AG04450 (cell line): Measurements from ENCODE around the gene ADAMTS4. TPM values are rescaled to one million over a fixed set of nuclear protein-coding genes. Genes with fewer than 3 reads are reported as not detected.

ENCODE experiments used
- CTCF ChIA-PET: fragments of 300-600, 350-600 bp; formaldehyde crosslinking; extraction: SDS; loops from one replicate; lab custom pipeline; 2022; ENCODE audit warnings: antibody characterized with exemption, inconsistent platforms; lab: Charles Lee
- POLR2A ChIA-PET: fragments of 350-600 bp; formaldehyde crosslinking; extraction: SDS; loops from one replicate; lab custom pipeline; 2021; ENCODE audit warnings: antibody characterized with exemption, inconsistent platforms; lab: Yijun Ruan, JAX
- DNase-seq: peaks from one replicate; pipeline ENCODE4 v3.0.0-alpha.2; 2011; ENCODE audit warnings: low read depth, low spot score
- H3K27ac ChIP-seq: one replicate; pipeline ENCODE4 v1.5.1; 2012; ENCODE audit warnings: low read depth, low read length, control low read depth
- H3K27me3 ChIP-seq: one replicate; pipeline ENCODE4 v1.6.0; 2012; ENCODE audit warnings: low read length; ENCODE audit not compliant: control insufficient read depth, insufficient read depth
- H3K4me3 ChIP-seq: 2 replicates; pipeline ENCODE4 v1.5.1; 2011; ENCODE audit warnings: mild to moderate bottlenecking, low read depth, low read length, control low read depth
- H3K9me3 ChIP-seq: 2 replicates; pipeline ENCODE4 v1.5.1; 2012; ENCODE audit warnings: low read length; ENCODE audit not compliant: control insufficient read depth, insufficient read depth
- polyA plus RNA-seq: library from polyadenylated mRNA; depleted of rRNA; stranded (reverse); fragments of >200 nt; gene quantifications from 2 replicates; pipeline ENCODE4 v1.2.3, GENCODE V29; 2011
- TF ChIP-seq, protein P1 (sequence below): IDR thresholded peaks from 2 replicates; pipeline ENCODE4 v1.5.1; 2011; ENCODE audit warnings: low read depth, low read length, control low read depth, inconsistent platforms

The ADAMTS4 gene
- polyA plus RNA-seq, 1 experiment, result 0.52 TPM

DNA sequence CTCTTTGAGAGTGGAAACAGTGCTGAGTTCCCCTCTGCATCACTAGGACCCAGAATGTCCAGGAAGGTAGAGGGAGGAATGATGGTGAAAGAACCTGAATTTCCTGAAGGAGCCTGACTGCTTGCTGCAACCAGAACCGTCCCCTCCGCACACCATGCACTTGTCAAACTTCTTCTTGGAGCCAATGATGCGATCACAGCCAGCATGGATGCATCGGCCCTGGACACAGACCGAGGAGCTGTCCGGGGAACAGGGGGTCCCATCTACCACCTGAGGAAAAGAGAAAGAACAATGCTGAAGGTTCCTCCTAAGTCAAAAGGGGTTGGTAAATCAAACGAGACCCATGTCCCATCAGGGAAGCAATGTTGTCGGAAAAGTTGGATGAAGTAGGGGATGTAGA lies 6.9 kb downstream of the ADAMTS4 start:
- no peaks in the 10 kb centered on the region for H3K9me3 ChIP-seq
- DNase-seq, result no peak
- ChIA-PET CTCF (interaction anchor here (0.6 to 5.6 kb wide), 26 partner anchors 11 to 1002 kb away, joined by 3 to 92 read pairs (median 8); partner anchors contain the start of genes APOA2, B4GALT3, CASQ1 and FCER1G), POLR2A (interaction anchor here (1.3 kb wide), 1 partner anchor 10 kb away, joined by 3 read pairs; the partner anchor contains the start of gene NDUFS2)
- H3K4me3 ChIP-seq, result no peak overlapping the region
- no peaks in the 10 kb centered on the region for H3K27me3 ChIP-seq
- H3K27ac ChIP-seq, result no peak overlapping the region
- TF ChIP-seq, protein P1, sequence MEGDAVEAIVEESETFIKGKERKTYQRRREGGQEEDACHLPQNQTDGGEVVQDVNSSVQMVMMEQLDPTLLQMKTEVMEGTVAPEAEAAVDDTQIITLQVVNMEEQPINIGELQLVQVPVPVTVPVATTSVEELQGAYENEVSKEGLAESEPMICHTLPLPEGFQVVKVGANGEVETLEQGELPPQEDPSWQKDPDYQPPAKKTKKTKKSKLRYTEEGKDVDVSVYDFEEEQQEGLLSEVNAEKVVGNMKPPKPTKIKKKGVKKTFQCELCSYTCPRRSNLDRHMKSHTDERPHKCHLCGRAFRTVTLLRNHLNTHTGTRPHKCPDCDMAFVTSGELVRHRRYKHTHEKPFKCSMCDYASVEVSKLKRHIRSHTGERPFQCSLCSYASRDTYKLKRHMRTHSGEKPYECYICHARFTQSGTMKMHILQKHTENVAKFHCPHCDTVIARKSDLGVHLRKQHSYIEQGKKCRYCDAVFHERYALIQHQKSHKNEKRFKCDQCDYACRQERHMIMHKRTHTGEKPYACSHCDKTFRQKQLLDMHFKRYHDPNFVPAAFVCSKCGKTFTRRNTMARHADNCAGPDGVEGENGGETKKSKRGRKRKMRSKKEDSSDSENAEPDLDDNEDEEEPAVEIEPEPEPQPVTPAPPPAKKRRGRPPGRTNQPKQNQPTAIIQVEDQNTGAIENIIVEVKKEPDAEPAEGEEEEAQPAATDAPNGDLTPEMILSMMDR, result no peak

DNA sequence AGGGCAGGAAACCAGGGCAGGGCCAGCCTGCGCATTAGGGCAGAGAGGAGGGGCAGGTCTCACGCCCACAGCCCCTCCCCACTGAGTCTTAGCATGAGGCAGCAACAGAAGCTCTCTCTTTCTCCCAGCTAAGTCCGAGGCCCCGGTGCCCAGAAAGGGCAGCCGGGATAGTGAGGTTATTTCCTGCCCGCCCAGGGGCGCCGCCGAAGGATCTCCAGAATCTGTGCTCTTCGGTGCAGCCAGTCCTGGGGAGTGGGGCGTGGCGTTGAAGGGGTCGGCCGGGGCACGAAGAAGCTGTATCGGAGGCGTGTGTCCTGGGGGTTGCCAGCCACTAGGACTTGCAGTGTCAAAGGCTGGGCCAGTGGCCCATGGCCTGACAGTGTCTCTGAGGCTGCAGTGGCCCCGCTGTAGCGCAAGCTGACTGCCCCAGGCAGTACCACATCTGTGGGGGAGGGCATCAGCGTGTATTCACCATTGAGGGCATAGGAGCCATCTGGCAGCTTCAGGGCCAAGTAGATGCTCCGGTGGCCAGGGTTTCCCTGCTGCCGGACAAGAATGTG lies 7.8 kb downstream of the ADAMTS4 start:
- TF ChIP-seq, protein P1, result no peak
- Histone ChIP-seq H3K9me3 (no peaks in the 10 kb centered on the region), H3K4me3 (no peak overlapping the region), H3K27ac (no peak overlapping the region), H3K27me3 (no peaks in the 10 kb centered on the region)
- CTCF ChIA-PET, result interaction anchor here (1.1 to 5.6 kb wide), 17 partner anchors 10 to 198 kb away, joined by 3 to 92 read pairs (median 15); partner anchors contain the start of genes B4GALT3, NDUFS2, PPOX and SDHC
- DNase-seq, result no peak
- POLR2A ChIA-PET, result interaction anchor here (0.6 kb wide), 1 partner anchor 197 kb away, joined by 4 read pairs; no protein-coding TSS in a partner anchor

DNA sequence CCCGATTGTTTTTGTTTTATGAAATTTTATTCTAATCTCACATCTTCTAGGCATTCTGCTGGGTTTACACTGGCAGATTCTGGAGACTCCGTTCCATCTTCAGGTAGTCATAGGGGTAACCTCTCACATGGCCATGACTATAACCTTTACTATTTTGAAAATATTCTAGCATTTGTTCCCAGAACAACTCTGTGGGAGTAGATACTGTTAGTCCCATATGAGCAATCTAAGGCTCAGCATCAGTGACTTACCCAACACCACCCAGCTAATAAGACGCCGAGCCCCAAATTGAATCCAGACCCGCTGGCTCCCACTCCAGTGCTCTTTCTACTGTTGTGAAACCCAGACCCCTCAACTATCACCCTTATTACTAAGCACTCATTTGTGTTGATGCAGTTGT lies 9.8 kb downstream of the ADAMTS4 start:
- DNase-seq, result no peak
- CTCF ChIA-PET, result interaction anchor here (1.6 to 2.1 kb wide), 2 partner anchors 37 to 200 kb away, joined by 3 to 5 read pairs; partner anchors contain the start of gene TOMM40L
- no peaks in the 10 kb centered on the region for H3K27me3 ChIP-seq
- H3K4me3 ChIP-seq, result no peak overlapping the region
- no peak overlapping the region for H3K27ac ChIP-seq
- POLR2A ChIA-PET, result no interaction called here
- no peaks in the 10 kb centered on the region for H3K9me3 ChIP-seq
- TF ChIP-seq, protein P1, result no peak

DNA sequence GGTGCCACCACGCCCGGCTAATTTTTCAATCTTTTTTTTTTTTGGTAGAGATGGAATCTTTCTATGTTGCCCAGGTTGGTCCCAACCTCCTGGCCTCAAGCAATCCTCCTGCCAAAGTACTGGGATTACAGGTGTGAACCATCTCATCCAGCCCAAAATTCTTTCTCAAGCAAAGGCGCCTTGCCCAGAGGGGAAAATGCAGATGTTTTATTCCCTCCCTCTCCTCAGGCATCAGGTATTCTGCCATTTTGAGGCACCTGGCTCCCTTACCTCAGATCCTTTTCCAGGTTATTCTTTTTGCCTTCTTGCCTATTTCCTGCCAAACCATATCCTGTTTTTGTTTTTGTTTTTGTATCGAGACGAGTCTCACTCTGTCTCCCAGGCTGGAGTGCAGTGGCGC lies 10.5 kb downstream of the ADAMTS4 start:
- POLR2A ChIA-PET, result no interaction called here
- CTCF ChIA-PET, result interaction anchor here (2.1 kb wide), 1 partner anchor 37 kb away, joined by 5 read pairs; the partner anchor contains the start of gene TOMM40L

DNA sequence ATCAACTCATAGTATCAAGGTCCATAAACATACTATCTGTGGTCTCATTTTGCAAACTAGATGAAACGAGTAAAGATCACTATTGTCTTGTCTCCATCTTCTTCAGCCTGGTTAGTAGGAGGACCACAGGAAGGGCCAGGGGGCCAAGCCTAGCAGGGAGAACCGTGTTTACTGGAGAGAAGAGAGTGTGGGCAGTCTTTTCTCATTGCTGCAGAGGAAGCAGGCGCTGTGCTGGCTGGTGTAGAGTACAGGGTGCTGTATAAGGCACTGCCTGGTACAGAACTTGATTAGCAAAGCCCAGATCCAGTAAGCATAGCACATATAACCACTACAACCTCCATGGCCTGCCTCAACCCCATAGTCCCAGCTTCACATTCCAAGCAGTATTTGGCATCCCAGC lies 11.5 kb downstream of the ADAMTS4 start:
- Histone ChIP-seq H3K4me3 (no peak overlapping the region), H3K27ac (no peak overlapping the region), H3K27me3 (no peaks in the 10 kb centered on the region), H3K9me3 (no peaks in the 10 kb centered on the region)
- CTCF ChIA-PET, result interaction anchor here (2.0 kb wide), 1 partner anchor 38 kb away, joined by 7 read pairs; the partner anchor contains the start of gene TOMM40L
- POLR2A ChIA-PET, result no interaction called here
- DNase-seq, result no peak
- TF ChIP-seq, protein P1, result no peak

More for the DNA sequence above, 10.5 kb downstream of the ADAMTS4 start:
- H3K27ac ChIP-seq, result no peak overlapping the region
- H3K9me3 ChIP-seq, result no peaks in the 10 kb centered on the region
- H3K4me3 ChIP-seq, result no peak overlapping the region
- TF ChIP-seq, protein P1, result no peak
- DNase-seq, result no peak
- no peaks in the 10 kb centered on the region for H3K27me3 ChIP-seq
